Prostate gland (tissue), 2 donors: Measurements from ENCODE around the gene CD52. TPM values are rescaled to one million over a fixed set of nuclear protein-coding genes. Genes with fewer than 3 reads are reported as not detected.

ENCODE experiments used
- DNase-seq: peaks from one replicate; pipeline ENCODE4 v3.0.0-alpha.2; 2019; ENCODE audit warnings: low spot score
- H3K27ac ChIP-seq, 2 donors: fragments of 200-600 bp; sonication (generic); 2 replicates each; pipeline ENCODE4 v1.5.1; 2017 to 2019
- H3K27me3 ChIP-seq: fragments of 200-600 bp; sonication (generic); replicated peaks from 2 replicates; pipeline ENCODE4 v1.5.1; 2019; ENCODE audit not compliant: insufficient read depth
- H3K36me3 ChIP-seq, 2 donors: fragments of 200-600 bp; sonication (generic); 1 replicate in 1 of 2; 2 replicates in 1 of 2; pipeline versions ENCODE4 v1.5.1 to v1.8.1; 2017 to 2019
- H3K4me1 ChIP-seq: fragments of 200-600 bp; sonication (generic); replicated peaks from 2 replicates; pipeline ENCODE4 v1.5.1; 2019
- H3K4me3 ChIP-seq, 2 donors: fragments of 200-600 bp; sonication (generic); 2 replicates each; pipeline ENCODE4 v1.5.1; 2017 to 2019
- H3K9me3 ChIP-seq: fragments of 200-600 bp; sonication (generic); 2 replicates; pipeline ENCODE4 v1.5.1; 2017
- POLR2A ChIP-seq: fragments of 450-650 bp; IDR thresholded peaks from one replicate; pipeline ENCODE4 v1.6.1; 2016; ENCODE audit warnings: antibody characterized with exemption, mild to moderate bottlenecking
- POLR2AphosphoS5 ChIP-seq: sonication (generic); formaldehyde crosslinking; IDR thresholded peaks from one replicate; pipeline ENCODE4 v1.6.1; 2017; ENCODE audit warnings: antibody characterized with exemption
- WGBS: methylation state at CpG from one replicate; pipeline ENCODE4 v1.1.5; 2018; 5-methylcytosine and 5-hydroxymethylcytosine counted together
- intact Hi-C: fragments of 100-400 bp; cut with DNase I; formaldehyde crosslinking; loops from one replicate; pipeline ENCODE4 v1.14.2; 2022
- total RNA-seq, 2 donors: library from RNA; depleted of rRNA; stranded (reverse); fragments of >200 nt; gene quantifications; one replicate each; pipeline ENCODE4 v1.1.0, GENCODE V29; 2016
- TF ChIP-seq, protein P1 (sequence below), 4 experiments: fragments of 200-600 bp in 2 of 4; fragments of 450-650 bp in 2 of 4; sonication (generic) in 2 of 4; IDR thresholded peaks; 1 replicate in 3 of 4; 2 replicates in 1 of 4; pipeline ENCODE4 v1.5.1; 2016 to 2019; ENCODE audit warnings: antibody characterized with exemption in 4 of 4, mild to moderate bottlenecking in 2 of 4, moderate library complexity in 2 of 4

The CD52 gene
- total RNA-seq, 2 donors from 2014 or later = 3.2 to 5.3 TPM

DNA sequence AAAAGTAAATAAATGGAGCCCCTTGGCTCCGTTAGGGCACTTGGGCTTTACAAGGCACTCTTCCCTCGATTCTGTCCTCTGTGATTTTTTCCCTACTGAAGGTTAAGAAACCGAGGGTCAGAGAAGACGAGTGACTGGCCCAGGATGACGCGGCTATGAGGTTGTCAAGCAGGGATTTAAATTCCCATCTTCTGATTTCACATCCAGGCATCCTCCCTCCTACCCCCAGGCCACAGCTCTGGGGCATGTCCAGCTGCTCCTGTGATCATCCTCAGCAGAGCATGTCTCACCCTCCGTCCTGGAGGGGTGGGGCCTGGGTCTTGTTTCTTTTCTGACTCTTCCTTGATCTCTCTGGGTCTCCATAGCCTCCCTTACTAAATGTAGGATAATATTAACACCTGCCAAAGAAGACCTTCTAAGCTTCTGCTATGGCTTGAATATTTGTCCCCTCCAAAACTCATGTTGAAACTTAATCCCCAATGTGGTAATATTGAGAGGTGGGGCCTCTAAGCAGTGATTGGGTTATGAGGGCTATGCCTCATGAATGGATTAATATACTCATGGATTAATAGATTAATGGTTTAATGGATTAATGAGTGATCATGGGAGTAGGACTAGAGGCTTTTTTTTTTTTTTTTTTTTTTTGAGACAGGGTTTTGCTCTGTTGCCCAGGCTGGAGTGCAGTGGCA lies 31.6 kb downstream of the CD52 start:
- Histone ChIP-seq H3K4me3 (no peak overlapping the region), H3K27ac (no peak overlapping the region), H3K27me3 (no peaks in the 10 kb centered on the region), H3K9me3 (no peaks in the 10 kb centered on the region), H3K4me1 (peaks cover 5% of the 10 kb centered on the region), H3K36me3 (no peaks in the 10 kb centered on the region)
- TF ChIP-seq POLR2A (no peak), POLR2AphosphoS5 (no peak)
- TF ChIP-seq, protein P1, sequence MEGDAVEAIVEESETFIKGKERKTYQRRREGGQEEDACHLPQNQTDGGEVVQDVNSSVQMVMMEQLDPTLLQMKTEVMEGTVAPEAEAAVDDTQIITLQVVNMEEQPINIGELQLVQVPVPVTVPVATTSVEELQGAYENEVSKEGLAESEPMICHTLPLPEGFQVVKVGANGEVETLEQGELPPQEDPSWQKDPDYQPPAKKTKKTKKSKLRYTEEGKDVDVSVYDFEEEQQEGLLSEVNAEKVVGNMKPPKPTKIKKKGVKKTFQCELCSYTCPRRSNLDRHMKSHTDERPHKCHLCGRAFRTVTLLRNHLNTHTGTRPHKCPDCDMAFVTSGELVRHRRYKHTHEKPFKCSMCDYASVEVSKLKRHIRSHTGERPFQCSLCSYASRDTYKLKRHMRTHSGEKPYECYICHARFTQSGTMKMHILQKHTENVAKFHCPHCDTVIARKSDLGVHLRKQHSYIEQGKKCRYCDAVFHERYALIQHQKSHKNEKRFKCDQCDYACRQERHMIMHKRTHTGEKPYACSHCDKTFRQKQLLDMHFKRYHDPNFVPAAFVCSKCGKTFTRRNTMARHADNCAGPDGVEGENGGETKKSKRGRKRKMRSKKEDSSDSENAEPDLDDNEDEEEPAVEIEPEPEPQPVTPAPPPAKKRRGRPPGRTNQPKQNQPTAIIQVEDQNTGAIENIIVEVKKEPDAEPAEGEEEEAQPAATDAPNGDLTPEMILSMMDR (IDR thresholded peaks at IDR 0.05) = no peak
- WGBS = 80% methylated on average over 7 of the region's 7 CpGs
- intact Hi-C loops = no loop called here
- no peak for DNase-seq

GRCh38 chr1:26349877-26350244 lies 32.1 kb downstream of the CD52 start:
- no peaks in the 10 kb centered on the region for H3K36me3 ChIP-seq
- no peak for DNase-seq
- TF ChIP-seq, protein P1 (IDR thresholded peaks at IDR 0.05) = no peak
- TF ChIP-seq POLR2AphosphoS5 = no peak
- TF ChIP-seq POLR2A = no peak
- 81% methylated on average over 5 of the region's 5 CpGs for WGBS
- intact Hi-C loops = no loop called here
- peaks cover 5% of the 10 kb centered on the region for H3K4me1 ChIP-seq
- H3K27ac ChIP-seq = no peak overlapping the region
- no peaks in the 10 kb centered on the region for H3K27me3 ChIP-seq
- no peak overlapping the region for H3K4me3 ChIP-seq
- no peaks in the 10 kb centered on the region for H3K9me3 ChIP-seq

DNA sequence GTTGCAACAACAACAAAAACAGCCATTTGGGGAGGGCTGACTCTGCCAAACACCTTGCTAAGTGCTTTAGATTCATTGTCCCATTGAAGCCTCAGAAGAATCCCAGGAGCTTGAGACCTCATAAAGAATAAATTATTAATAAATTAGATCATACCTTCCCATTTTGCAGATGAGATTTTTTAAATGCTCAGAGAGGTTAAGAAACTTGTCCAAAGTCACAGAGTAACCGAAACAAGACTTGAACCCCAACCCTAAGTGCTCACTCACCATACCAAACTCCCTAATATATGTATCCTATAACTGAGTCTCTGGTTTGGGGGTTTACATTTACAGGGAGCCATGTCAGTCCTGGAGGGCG lies 32.6 kb downstream of the CD52 start:
- intact Hi-C loops = no loop called here
- no peak for DNase-seq
- Histone ChIP-seq H3K36me3 (no peaks in the 10 kb centered on the region), H3K27ac (no peak overlapping the region), H3K4me1 (peaks cover 5% of the 10 kb centered on the region), H3K27me3 (no peaks in the 10 kb centered on the region), H3K4me3 (no peak overlapping the region), H3K9me3 (no peaks in the 10 kb centered on the region)
- TF ChIP-seq POLR2AphosphoS5 = no peak
- no peak for TF ChIP-seq POLR2A
- TF ChIP-seq, protein P1 (IDR thresholded peaks at IDR 0.05) = no peak
- WGBS = 82% methylated on average over 2 of the region's 2 CpGs

GRCh38 chr1:26350701-26351589 lies 33.2 kb downstream of the CD52 start:
- no peaks in the 10 kb centered on the region for H3K9me3 ChIP-seq
- no peak overlapping the region for H3K27ac ChIP-seq
- no peaks in the 10 kb centered on the region for H3K36me3 ChIP-seq
- DNase-seq = no peak
- 79% methylated on average over 9 of the region's 9 CpGs for WGBS
- H3K4me1 ChIP-seq = peaks cover 5% of the 10 kb centered on the region
- no peaks in the 10 kb centered on the region for H3K27me3 ChIP-seq
- intact Hi-C loops = no loop called here
- TF ChIP-seq, protein P1 (IDR thresholded peaks at IDR 0.05) = no peak
- no peak for TF ChIP-seq POLR2AphosphoS5
- no peak for TF ChIP-seq POLR2A
- no peak overlapping the region for H3K4me3 ChIP-seq
